GM19043 (cell line): ENCODE measurements around the gene SLC25A13.
"Not testable (repeated sequence)": the region's sequence is repeated elsewhere in the genome, so short reads cannot be mapped to it uniquely, and the experiment has no call there.

Experiments used
- ATAC-seq: cut with Tn5 transposase; IDR thresholded peaks from one replicate; pipeline ENCODE4 v1.9.1; 2021; ENCODE audit warnings: low read depth; ENCODE audit not compliant: unreplicated experiment

The SLC25A13 gene

DNA sequence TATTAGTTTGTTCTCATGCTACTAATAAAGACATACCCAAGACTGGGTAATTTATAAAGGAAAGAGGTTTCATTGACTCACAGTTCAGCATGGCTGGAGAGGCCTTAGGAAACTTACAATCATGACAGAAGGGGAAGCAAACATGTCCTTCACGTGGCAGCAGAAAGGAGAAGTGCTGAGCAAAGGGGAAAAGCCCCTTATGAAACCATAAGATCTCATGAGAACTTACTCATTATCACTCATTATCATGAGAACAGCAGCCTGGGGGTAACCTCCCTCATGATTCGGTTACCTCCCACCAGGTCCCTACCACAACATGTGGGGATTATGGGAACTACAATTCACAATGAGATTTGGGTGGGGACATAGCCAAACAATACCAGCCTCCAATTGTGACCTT, 4.9 kb upstream of the SLC25A13 start:
- ATAC-seq: not testable (repeated sequence)

DNA sequence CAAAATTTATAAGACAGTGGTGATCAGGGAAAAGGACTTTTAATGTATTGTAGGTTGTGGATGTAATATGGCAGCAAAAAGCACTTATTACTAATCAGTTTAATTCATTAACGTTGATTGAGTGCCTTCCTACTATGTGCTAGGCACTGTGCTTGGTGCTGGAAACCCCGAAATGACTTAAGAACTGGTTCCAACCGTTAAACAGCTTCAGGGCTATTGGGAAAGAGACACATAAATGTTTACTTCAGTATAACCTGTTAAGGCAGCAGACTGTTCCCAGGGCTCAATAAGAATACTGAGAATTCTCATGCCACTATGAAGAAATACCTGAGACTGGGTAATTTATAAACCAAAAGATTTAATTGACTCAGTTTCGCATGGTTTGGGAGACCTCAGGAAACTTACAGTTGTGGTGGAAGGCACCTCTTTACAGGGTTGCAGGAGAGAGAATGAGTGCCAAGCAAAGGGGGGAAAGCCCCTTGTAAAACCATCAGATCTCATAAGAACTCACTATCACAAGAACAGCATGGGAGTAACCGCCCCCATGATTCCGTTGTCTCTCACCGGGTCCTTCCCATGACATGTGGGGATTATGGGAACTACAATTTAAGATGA, 1.1 kb upstream of the SLC25A13 start:
- ATAC-seq: no peak

DNA sequence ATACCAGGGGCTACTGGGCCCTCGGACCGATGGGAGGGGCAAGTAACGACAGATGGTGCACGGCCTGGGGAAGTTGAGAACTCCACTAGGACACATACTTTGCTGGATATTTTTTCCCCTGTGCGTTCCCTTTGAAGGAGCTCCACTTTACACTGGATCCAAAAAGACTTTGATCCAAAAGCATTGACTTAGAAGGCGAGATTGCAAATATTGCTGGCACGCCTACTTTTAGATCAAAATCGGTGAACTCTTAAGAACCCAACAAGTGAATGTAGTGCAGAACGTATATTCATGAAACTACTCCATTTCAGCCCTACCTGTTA, 436 bp upstream of the SLC25A13 start:
- ATAC-seq: peak; percentile 20

DNA sequence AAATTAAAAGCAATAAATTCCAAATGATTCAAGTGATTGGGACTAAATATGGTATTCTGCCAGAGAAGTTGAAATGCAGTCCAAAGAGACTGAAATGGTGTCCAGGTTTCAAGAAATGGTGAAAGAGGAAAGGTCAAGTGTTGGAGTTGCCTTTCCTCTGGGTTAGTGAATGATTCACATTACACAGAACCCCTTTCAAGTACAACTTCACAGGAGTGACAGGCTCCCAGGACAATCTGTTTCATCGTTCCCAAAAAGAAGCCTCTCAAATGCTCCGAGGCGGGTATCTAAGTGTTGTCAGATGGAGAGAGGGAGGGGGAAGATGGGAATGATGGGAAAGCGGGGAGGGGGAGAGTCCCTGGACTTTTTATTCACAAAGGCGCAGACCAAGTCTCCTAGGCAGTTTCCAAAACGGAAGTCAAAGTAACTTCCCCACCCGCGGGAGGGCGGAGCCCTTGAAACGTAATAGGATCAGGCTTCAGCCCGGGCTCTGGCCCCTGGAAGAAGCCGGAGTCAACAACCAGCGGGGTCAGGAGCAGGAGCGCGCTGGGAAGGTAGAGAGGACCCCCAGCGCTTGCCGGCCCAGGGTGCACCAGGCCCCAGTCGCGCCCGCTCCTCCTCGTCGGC, 754 bp downstream of the SLC25A13 start:
- peak; percentile 40 for ATAC-seq

DNA sequence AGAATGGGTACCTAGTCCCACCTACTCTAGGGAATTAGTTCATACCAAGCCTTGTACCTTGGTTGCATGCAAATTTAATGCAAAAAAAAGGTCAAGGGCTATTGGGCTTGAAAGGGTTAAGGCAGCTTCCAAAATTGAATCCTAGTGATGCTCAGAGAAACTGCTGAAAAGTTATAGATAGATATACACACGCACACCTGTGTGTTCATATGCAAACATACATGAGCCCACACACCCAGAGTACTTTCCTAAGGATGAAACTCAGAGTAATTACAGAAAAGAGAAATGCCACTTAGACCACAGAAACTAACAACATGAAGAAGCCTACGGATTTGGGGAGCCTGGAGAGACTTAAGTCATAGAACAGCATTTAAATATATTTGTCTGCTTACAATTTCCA, 1.5 kb downstream of the SLC25A13 start:
- peak; percentile 30 for ATAC-seq

DNA sequence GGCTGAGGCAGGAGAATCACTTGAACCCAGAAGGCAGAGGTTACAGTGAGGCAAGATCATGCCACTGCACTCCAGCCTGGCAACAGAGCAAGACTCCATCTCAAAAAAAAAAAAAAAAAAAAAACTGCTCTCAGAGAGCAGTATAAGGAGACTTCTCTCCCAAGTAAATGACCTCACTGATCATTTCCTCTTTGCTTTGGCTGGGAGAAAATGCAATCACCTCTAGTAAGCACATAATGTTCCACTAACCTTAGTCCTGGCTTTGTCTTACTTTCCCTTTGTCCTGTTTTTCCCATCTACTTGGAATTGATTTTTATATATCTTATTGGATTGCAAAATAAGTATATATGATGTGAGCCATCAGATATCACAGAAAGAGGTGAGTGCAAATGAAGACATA, 2.5 kb downstream of the SLC25A13 start:
- ATAC-seq: no peak

DNA sequence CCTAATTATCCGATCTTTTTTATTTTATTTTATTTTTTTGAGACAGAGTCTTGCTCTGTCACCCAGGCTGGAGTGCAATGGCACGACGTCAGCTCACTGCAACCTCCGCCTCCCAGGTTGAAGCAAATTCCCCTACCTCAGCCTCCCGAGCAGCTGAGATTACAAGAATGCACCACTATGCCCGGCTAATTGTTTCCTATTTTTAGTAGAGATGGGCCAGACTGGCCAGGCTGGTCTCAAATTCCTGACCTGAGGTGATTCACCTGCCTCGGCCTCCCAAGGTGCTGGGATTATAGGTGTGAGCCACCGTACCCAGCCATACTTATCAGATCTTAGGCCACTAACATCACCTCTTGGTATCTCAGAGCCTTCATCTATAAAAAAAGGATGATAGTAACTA, 4.9 kb downstream of the SLC25A13 start:
- no peak for ATAC-seq

DNA sequence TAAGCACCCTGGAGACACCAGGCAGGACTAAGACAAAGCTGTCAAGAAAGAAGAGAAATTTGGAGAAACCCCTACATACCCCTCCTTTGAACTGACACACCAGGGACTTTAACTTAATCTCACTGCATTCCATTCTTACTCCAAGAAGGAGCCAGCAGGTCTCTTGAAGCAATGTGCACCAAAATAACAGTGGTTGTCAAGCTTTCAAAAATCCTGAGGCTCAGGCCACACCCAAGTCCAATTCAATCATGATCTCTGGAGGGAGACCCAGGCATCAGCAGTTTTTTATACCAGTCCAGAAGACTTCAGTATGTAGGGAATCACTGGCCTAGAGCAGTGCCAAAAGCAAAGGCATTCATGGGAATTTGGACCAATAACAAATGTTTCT, 6.8 kb downstream of the SLC25A13 start:
- no peak for ATAC-seq

DNA sequence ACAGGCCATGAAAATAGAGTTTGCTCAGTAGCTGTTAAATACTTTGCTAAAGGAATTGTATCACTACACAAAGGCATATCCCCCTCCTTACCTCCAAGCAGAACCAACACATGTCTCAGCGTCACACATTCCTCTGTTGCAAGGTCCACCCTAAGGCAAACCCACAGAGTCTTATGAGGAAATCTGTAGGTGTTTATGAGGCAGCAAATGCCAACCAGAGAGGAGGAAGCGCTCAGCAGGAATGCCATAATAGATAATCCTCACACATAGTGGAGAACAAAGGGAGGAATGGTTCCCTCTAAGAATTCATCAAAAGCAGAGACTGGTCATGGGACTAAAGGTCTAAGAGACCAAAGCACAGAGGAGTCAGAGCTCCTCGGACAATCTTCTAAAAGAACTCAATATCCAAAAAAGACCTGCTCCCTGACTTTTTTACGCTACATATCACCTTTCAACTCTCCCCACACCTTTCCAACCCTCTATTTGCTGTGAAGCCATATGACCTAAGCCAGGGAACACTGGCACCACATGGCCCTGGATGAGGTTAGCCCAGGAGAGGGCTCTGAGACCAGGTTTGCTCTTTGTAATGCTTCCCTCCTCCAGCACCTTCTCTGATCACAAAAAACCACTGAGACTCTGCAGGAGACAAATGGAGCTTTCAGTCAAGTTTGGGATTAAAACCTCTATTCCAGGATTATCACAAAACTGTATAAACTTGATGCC, 7.3 kb downstream of the SLC25A13 start:
- ATAC-seq: no peak

DNA sequence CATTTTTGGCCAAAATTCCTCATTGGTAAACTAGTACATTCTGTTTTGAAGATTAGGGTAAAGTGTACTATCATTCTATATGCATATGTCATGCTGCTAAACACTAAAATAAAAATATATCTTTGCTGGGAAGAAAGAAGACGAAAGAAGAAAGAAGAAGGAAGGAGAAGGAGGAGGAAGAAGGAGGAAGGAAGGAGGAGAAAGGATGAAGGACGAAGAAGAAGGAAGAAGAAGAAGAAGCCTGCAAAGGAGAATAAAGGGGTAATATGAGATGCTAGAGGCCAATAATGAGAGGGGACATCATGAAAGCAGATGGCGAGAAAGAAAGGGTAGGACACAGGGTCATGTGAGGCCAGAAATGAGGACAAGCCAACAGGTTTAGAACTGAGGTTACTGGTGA, 8.0 kb downstream of the SLC25A13 start:
- ATAC-seq: no peak

DNA sequence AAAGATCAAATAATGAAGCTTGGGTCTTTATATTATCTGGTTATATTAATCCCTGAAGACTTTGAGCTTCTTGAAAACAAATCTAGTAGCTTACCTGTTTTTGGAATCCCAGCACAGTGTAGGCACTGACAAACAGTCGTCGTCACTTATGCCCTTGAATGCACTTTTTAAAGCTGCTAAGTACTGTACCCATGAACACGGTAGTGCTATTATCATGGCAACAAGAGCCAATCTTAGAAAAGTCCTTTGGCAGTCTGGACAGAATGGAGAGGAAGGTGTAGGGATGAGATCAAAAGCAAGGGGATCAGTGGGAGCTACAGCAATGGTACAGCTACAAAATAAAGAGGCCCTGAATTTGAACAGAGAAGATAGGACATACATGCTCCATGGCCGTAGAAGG, 9.4 kb downstream of the SLC25A13 start:
- no peak for ATAC-seq

DNA sequence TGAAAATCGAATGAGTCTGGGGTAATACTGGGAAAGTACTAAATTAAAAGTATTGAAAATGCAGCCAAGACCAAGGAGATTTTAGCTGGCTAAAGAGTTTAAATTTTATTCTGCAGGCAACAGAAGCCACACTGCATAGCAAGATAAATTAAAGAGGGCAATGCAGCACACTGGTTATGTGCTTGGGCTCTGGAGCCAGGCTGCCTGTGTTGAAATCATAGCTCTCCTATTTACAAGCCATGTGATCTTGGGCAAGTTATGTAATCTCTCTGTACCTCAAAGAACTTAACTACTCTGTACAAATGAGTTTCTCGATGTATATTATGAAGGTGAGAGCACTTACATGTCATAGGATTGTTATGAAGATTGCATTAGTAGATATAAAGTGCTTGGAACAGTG, 9.9 kb downstream of the SLC25A13 start:
- no peak for ATAC-seq

DNA sequence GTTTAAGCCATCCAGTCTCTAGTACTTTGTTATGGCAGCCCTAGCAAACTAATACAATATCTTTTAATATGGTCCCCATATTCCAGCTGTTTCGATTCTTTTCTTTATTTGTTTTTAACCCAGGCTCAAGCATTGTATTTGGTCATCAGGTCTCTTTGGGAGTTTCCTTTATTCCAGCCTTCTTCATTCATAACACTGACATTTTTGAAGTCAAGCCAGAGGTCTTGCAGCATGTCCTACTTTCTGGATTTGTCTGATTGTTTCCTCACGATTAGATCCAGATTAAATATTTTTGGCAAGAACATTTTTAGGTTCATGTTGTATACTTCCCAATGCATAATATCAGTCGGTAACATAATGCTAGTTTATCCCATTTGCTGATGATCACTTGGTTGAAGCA, 11.8 kb downstream of the SLC25A13 start:
- no peak for ATAC-seq

DNA sequence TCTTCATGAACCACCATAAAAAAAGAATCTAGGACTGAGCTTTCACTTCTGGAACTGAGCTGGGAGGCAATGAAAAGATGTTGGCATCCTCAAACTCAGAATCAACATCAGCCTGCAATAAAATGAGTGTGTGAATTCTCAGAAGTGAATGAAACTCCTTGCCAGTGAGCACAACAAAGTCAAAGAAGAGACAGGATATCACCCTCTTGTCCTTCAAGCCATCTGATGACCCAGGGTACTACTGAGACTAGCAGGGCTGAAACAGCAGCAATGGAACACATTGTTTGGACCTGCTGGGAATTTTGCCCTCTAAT, 13.0 kb downstream of the SLC25A13 start:
- no peak for ATAC-seq

DNA sequence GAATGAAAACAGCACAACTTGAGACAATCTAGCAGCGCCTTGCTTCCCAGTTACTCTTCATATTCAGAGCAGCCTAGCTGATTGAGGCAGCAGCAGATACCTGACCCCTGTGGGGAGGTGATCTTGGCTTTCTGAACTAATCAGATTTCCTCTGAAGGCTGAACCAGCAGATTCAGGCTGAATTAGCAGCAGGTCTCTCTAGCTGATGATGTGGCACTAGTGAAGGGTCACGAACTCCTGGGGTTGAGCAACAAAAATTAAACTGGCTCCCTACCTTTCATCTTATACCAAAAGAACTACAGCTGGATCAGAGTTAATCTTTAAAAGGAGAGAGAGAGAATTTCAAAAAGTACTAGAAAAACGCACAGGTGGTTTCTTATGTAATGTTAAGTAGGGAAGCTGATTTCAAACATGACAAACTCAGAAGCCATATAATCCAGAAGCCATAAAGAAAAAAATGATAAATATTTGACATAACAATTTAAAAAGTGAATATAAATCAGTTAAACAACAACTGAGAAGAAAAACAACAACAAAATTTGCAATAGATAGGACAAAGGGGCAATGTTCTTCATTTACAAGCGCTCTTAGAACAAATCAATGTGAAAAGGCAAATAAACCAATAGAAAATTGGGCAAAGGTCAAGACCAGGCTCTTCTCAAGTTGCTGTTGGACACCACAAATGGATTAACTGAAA, 13.5 kb downstream of the SLC25A13 start:
- ATAC-seq: no peak

DNA sequence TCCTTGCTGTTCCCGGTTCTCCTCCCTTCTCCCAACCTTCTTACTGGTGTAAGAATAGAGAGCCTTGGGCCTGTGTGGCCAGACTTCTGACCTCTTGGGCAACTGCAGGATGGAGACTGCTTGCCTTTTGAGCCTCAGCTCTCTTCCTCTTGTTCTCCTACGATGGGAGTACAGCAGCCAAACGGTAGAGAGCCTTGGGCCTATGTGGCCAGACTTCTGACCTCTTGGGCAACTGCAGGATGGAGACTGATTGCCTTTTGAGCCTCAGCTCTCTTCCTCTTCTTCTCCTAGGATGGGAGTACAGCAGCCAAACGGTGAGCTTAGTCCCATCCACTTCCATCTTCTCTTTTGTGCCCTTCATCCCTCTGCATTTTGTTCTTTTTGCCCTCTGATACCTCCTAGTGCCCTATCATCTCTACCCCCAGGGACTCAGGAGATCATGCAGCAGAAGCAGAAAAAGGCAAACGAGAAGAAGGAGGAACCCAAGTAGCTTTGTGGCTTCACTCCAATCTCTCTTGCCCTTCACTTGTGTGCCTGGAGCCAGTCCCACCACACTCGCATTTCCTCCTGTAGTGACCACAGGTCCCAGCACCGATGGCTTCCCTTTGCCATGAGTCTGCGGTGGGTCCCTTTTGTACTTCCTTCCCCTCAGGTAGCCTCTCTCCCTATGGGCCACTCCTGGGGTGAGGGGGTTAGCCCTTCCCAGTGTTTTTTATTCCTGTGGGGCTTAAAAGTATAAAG, 15.3 kb downstream of the SLC25A13 start:
- ATAC-seq: peak; percentile 37

DNA sequence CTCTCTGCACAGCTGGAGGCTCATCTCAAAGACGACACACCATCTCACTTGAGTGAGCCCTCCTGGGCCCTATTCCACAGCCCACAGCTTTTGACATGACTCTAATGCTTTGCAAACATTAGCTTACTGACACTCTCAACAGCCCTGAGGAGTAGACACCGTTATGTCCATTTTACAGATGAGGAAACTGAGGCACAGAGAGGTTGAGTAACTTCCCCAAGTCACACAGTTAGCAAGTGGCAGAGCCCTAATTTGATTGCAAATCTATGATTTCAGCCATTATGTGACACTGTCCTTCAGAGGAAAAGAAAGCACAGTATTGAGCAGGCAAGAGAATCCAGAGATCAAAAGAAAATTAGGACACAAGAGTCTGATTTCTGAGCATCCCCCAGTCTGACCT, 16.0 kb downstream of the SLC25A13 start:
- ATAC-seq: no peak

DNA sequence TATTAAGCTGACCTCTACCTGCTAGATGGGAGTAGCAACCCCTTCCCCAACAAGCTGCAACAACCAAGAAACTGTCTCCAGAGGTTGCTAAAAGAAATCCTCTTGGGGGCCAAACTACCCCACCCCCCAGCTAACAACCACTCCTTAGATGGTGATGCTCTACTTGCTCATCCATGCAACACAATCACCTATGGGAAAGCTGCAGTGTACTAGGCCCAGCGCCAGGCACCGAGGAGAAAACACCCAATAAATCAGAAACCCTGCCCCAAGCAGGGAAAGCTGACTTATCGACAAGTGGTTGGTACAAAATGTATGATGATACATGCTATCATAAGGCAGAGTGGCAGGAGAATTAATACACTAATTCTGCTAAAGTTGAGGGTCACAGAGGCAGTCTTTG, 17.3 kb downstream of the SLC25A13 start:
- ATAC-seq: no peak

DNA sequence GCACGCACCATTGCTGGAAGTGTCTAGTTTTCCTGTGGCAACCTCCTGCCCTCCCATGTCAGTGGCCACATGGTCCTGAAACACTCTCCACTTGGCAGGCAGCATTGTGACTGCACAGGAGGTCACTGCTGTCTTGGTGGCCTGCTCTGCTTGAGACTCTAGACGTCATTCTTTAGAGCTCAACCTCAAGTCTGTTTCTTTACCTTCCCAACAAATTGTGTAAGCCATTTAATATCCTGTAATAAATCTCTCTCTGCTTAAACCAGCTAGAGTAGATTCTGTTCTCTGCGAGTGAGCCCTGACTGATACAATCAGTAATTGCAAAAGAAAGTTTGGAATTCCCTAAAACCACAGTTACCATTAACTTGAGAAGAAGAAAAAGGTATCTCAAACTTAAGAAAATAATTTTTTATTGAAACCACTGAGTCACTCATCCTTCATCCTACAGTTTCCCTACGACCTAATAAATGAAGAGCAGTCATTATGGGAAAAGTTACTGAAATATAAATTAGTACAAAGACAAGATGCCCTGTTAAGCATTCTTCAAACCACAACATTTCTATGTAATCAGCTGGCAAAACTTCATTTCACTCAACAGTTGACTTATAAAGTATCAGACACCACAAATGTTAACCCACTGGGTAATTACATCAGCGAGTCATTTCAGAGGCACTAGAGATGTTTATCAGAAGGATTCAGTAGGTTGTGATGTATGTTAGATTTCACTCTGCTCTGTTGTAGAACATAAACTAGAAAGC, 18.0 kb downstream of the SLC25A13 start:
- no peak for ATAC-seq

DNA sequence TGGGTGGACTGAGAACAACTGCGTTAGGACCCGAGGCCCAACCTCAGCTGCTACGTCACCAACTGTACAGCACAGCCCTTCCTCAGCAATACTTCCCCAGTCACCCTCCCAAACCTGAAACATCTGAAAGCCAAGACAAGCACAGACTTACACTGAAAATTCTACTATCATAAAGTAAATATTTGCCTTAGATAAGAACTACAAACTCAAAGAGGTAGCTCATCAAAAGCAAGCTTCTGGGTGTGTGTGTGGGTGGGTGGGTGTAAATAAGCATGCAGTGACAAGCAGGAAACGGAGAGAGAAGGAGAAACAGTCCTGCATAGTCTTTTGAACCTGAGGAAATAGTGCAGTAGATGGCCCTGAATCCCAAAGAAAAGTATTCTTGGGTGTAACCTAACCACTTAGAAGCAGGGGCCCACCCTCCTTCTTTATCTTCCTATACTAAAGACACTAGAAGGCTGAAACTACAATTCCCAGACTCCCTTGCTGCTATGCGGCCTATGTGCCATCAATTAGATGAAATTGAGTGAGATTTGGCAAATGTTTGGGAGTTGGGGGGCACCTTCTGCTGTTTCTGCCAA, 18.7 kb downstream of the SLC25A13 start:
- ATAC-seq: no peak
